Thoracic aorta (tissue), 2 donors: ENCODE measurements around the gene SUFU. TPM values are rescaled to one million over a fixed set of nuclear protein-coding genes. Genes with fewer than 3 reads are reported as not detected.

ENCODE experiments used
- ATAC-seq: fragments of 150-250 bp; one replicate; pipeline ENCODE4 v1.8.0; 2017; ENCODE audit warnings: low read depth; ENCODE audit not compliant: insufficient number of reproducible peaks, low FRiP score
- DNase-seq: peaks from one replicate; pipeline ENCODE4 v3.0.0-alpha.2; 2020; ENCODE audit warnings: low spot score
- H3K27ac ChIP-seq, 2 donors: fragments of 200-600 bp; sonication (generic); 1 replicate in 1 of 2; 2 replicates in 1 of 2; pipeline ENCODE4 v1.5.1; 2016; ENCODE audit warnings: mild to moderate bottlenecking in 2 of 2, moderate library complexity in 2 of 2
- H3K27me3 ChIP-seq: fragments of 200-600 bp; sonication (generic); replicated peaks from 2 replicates; pipeline ENCODE4 v1.6.0; 2016; ENCODE audit warnings: mild to moderate bottlenecking; ENCODE audit not compliant: insufficient read depth
- H3K36me3 ChIP-seq: fragments of 200-600 bp; sonication (generic); one replicate; pipeline ENCODE4 v1.5.1; 2016
- H3K4me1 ChIP-seq, 2 donors: fragments of 200-600 bp; sonication (generic); 1 replicate in 1 of 2; 2 replicates in 1 of 2; pipeline versions ENCODE4 v1.5.1 to v1.6.0; 2016; ENCODE audit warnings: low read depth in 2 of 2, mild to moderate bottlenecking in 1 of 2; ENCODE audit not compliant: control insufficient read depth in 1 of 2
- H3K4me3 ChIP-seq: fragments of 200-600 bp; sonication (generic); 2 replicates; pipeline ENCODE4 v1.5.1; 2016; ENCODE audit warnings: mild to moderate bottlenecking
- H3K9me3 ChIP-seq: fragments of 200-600 bp; sonication (generic); 2 replicates; pipeline ENCODE4 v1.5.1; 2016
- total RNA-seq, 2 donors: library from RNA; depleted of rRNA; stranded (reverse); fragments of >200 nt; gene quantifications; one replicate each; pipeline versions ENCODE4 v1.1.0 to v1.2.3, GENCODE V29; 2016
- TF ChIP-seq, protein P1 (sequence below): fragments of 200-600 bp; sonication (generic); IDR thresholded peaks from one replicate; pipeline ENCODE4 v1.5.1; 2019; ENCODE audit warnings: antibody characterized with exemption

Gene SUFU
- total RNA-seq, 2 donors from 2014 or later: 4.6 to 7.6 TPM

DNA sequence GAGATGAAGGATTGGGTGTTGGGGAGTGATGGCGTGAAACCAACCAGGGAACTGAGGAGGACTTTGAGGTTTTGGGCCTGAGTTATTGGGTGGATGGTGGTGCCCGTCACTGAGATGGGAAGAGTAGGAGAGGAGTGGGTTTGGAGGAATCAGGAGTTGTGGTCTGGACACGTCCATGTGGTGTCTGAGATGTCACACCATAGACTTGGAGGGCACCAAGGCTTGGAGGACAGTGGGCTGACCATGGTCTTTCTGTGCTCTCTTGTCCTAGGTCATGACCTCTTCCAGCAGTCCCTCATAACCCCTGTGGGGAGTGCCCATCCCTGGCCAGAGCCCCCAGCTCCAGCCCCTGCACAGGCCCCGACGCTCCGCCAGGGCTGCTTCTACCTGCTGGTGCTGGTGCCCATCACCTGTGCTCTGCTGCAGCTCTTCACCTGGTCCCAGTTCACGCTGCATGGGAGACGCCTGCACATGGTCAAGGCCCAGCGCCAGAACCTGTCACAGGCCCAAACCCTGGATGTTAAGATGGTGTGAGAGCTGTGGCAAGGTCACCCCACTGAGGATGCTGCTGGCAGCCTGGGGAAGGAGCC is 28.2 kb upstream of the SUFU start:
- DNase-seq (no peak), ATAC-seq (no peak)
- Histone ChIP-seq H3K27me3 (no peaks in the 10 kb centered on the region), H3K9me3 (no peaks in the 10 kb centered on the region), H3K4me1 (no peaks in the 10 kb centered on the region), H3K36me3 (peaks cover 5% of the 10 kb centered on the region), H3K4me3 (no peak overlapping the region), H3K27ac (no peak overlapping the region)
- TF ChIP-seq, protein P1, sequence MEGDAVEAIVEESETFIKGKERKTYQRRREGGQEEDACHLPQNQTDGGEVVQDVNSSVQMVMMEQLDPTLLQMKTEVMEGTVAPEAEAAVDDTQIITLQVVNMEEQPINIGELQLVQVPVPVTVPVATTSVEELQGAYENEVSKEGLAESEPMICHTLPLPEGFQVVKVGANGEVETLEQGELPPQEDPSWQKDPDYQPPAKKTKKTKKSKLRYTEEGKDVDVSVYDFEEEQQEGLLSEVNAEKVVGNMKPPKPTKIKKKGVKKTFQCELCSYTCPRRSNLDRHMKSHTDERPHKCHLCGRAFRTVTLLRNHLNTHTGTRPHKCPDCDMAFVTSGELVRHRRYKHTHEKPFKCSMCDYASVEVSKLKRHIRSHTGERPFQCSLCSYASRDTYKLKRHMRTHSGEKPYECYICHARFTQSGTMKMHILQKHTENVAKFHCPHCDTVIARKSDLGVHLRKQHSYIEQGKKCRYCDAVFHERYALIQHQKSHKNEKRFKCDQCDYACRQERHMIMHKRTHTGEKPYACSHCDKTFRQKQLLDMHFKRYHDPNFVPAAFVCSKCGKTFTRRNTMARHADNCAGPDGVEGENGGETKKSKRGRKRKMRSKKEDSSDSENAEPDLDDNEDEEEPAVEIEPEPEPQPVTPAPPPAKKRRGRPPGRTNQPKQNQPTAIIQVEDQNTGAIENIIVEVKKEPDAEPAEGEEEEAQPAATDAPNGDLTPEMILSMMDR: no peak

DNA sequence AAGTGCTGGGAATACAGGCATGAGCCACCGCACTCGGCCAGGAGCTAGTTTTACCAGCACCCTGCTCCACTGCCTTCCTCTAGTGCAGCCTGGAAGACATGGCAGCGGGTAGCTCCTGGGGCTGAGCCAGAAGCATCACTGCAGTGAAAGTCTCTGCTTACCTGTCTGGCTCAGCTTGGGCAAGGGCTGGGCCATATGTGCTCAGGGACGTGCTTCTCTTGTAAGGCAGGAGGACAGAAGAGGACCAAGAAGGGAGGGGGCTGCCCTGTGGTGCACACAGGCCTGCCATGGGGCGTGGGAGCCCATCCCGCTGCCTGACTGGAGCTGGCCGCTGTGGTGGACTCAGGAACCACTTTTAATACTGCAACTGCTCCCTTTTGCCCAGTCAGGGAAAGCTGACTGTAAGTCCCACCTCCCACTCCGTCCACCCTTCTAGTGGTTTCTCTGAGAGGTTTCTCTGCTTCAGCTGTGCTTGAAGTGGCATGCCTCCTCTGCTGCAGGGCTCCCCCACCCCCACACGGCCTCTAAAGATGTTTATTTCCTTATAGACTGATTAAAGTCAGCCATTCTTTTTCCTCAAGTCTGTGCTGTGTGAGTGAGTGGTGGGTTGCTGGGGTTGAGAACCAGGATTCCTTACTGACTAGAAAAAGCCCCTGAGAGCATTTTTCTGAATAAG is 27.2 kb upstream of the SUFU start:
- DNase-seq (no peak), ATAC-seq (no peak)
- Histone ChIP-seq H3K4me3 (no peak overlapping the region), H3K36me3 (peaks cover 13% of the 10 kb centered on the region), H3K27ac (no peak overlapping the region), H3K4me1 (no peaks in the 10 kb centered on the region), H3K27me3 (no peaks in the 10 kb centered on the region), H3K9me3 (no peaks in the 10 kb centered on the region)
- TF ChIP-seq, protein P1: no peak

DNA sequence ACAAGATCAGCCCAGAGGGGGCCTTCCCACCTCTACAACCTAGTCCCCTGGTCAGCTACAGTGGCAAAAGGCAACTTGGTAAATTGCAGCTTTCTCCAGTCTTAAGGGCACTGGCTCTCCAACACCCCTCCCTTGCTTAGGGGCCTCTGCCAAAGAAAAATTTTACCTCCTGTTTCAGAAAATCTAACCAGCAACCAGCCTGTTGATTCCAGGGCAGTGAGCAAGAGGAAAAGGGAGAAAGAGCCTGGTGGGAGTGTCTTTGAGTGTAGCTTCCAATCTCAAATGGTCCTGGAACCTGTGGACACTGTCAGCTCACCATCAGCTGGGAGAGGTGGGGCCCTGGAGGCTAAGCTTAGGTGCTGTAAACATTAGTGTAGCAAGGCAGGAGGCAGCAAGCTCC is 24.1 kb upstream of the SUFU start:
- ATAC-seq: no peak
- no peak for DNase-seq
- Histone ChIP-seq H3K27ac (no peak overlapping the region), H3K4me3 (no peak overlapping the region), H3K9me3 (no peaks in the 10 kb centered on the region), H3K36me3 (peaks cover 44% of the 10 kb centered on the region), H3K4me1 (no peaks in the 10 kb centered on the region), H3K27me3 (no peaks in the 10 kb centered on the region)
- TF ChIP-seq, protein P1: no peak

DNA sequence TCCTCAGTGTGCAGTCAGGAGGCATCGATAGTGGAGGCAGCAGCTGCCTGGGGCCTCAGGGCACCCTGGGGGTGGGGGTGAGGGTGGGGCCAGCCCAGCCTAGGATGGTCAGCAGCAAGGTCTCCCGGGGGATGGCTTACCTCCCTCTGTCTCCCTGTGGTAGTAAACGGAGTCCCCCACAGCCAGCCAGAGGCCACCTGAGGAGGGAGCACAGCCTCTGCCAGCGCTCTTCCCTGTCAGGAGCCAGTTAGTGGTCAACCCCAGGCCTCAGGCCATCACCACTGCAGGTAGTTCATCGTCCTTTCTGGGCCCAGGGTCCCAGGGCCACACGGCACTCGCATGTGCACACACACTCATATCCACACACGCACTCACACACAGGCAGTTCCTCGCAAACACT is 23.4 kb upstream of the SUFU start:
- no peak overlapping the region for H3K27ac ChIP-seq
- H3K27me3 ChIP-seq: no peaks in the 10 kb centered on the region
- H3K4me3 ChIP-seq: no peak overlapping the region
- no peaks in the 10 kb centered on the region for H3K9me3 ChIP-seq
- TF ChIP-seq, protein P1: no peak
- DNase-seq: no peak
- H3K4me1 ChIP-seq: no peaks in the 10 kb centered on the region
- peaks cover 51% of the 10 kb centered on the region for H3K36me3 ChIP-seq
- no peak for ATAC-seq

DNA sequence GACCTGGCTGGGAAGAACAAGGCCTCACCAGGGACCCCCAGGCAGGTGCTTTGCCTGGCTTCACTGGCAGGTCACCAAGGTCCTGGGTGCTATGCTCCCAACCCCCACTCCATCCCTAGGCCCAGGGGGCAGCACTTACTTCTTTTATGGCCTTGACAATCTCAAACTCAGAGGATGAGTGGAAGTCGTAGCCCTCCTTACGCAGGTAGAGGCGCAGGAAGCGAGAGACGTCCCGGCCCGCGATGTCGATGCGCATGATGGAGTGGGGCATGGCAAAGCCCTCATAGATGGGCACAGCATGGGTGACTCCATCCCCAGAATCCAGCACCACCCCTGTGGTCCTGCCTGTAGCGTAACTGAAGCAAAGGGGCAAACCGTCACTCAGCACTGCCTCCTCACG is 19.8 kb upstream of the SUFU start:
- Histone ChIP-seq H3K4me3 (no peak overlapping the region), H3K27me3 (no peaks in the 10 kb centered on the region), H3K27ac (no peak overlapping the region), H3K4me1 (no peaks in the 10 kb centered on the region), H3K36me3 (peaks cover 86% of the 10 kb centered on the region), H3K9me3 (no peaks in the 10 kb centered on the region)
- ATAC-seq: no peak
- no peak for DNase-seq
- TF ChIP-seq, protein P1: no peak
